NOMO-1 treated with dmso at 0.1 percent for 144 hours (cell line): Measurements from ENCODE around the gene RBM24.

Experiments
- DNase-seq: peaks from one replicate; lab custom pipeline; 2025; ENCODE audit not compliant: unreplicated experiment; lab: John Stamatoyannopoulos, UW

Gene RBM24

GRCh38 chr6:17281100-17281496, at the start of gene RBM24:
TSS of gene RBM24 (plus strand) at chr6:17281361. CDS start at chr6:17281582, 221 bp downstream.
- peak; percentile 21 for DNase-seq

- no peak for DNase-seq
Observed at GRCh38 chr6:17233531-17233930, 47.6 kb upstream of the RBM24 start.

DNA sequence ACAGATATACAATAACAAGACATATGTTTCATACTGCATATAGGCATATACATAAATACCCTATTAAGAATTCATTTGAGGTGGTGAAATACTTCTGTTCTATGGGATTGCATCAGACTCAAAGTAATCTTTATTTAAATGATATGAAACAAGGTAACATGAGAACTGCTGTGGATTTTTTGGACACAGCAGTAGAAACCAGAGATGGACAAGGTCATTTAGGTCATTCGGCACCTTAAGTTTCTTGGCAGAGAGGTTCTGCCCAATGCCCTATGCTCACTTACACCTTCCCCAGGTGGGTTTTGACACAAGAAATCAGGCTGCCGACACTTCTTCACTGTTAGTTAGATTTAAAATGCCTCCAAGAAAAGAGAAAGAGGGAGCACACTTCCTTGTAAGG, 43.9 kb upstream of the RBM24 start:
- DNase-seq = no peak

DNA sequence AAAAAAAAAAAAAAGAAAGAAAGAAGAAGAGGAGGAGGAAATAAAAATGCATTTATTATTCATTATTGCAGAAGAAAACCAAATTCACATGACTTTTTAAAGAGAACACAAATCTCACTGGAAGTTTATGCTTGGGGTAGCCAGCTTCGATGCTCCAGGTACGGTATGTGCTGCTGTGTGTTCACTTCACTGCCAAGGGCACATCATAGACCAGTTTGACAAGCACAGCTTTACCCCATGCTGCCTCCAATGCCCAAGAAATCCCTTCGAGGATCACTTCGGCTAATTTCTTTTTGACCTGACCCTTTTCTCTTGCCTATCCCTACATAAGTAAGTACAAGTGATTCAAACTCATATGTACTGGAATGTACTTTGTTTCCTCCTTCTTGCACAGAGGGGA, 41.9 kb upstream of the RBM24 start:
- DNase-seq = no peak

- no peak for DNase-seq
Observed at GRCh38 chr6:17240803-17241500, 40.2 kb upstream of the RBM24 start.

DNA sequence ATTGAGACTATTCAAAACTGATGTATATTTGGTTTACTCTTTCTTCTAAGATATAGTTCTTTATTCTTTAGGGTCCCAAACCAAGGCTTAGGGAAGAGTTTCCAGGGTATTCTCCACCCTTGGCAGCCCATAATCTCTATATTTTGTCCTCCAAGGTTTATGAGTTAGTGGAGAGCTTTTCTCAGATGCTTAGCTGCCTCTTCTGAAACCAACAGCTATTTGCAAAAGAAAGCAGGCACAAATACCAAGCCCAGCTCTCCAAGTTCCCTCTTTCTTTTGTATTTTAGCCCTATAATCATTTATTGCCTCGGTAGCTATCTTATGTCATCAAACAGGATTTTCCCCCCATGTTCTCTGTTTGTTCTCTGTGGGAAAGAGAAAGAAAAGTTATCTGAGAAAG, 39.1 kb upstream of the RBM24 start:
- DNase-seq = no peak

- DNase-seq = no peak
Observed at GRCh38 chr6:17250237-17250636, 30.9 kb upstream of the RBM24 start.

GRCh38 chr6:17251953-17252352, 29.2 kb upstream of the RBM24 start:
- no peak for DNase-seq

- DNase-seq = no peak
Observed at GRCh38 chr6:17258749-17259148, 22.4 kb upstream of the RBM24 start.

- DNase-seq = no peak
Observed at GRCh38 chr6:17265570-17265969, 15.6 kb upstream of the RBM24 start.

- no peak for DNase-seq
Observed at GRCh38 chr6:17267566-17267965, 13.6 kb upstream of the RBM24 start.

- DNase-seq = no peak
Observed at GRCh38 chr6:17268114-17268513, 13.0 kb upstream of the RBM24 start.

- DNase-seq = no peak
Observed at GRCh38 chr6:17269840-17270239, 11.3 kb upstream of the RBM24 start.

GRCh38 chr6:17271628-17272027, 9.5 kb upstream of the RBM24 start:
- DNase-seq = no peak

GRCh38 chr6:17276766-17277165, 4.4 kb upstream of the RBM24 start:
- no peak for DNase-seq

GRCh38 chr6:17277256-17277655, 3.9 kb upstream of the RBM24 start:
- no peak for DNase-seq

GRCh38 chr6:17278289-17279063, 2.7 kb upstream of the RBM24 start:
- no peak for DNase-seq

DNA sequence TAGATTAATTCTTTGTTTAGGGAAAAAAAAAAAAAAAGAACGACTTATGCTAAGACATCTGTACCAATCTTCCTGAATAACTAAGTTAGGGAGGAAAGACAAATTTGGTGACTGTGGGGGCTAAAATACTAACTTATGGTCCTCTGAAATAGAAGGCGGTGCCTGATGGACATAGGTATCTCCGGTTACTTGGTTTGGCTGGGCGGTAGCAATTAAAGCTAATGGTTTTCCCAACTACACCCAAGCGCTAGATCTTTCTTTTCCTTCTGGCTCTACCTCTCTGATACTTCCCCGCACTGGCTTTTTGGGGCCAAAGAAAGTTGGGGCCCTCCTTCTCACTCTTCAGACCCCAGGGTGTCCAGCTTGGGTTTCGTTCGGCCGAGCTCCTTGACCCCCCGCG, 1.0 kb upstream of the RBM24 start:
- no peak for DNase-seq

- DNase-seq = no peak
Observed at GRCh38 chr6:17280552-17281090, 540 bp upstream of the RBM24 start.

DNA sequence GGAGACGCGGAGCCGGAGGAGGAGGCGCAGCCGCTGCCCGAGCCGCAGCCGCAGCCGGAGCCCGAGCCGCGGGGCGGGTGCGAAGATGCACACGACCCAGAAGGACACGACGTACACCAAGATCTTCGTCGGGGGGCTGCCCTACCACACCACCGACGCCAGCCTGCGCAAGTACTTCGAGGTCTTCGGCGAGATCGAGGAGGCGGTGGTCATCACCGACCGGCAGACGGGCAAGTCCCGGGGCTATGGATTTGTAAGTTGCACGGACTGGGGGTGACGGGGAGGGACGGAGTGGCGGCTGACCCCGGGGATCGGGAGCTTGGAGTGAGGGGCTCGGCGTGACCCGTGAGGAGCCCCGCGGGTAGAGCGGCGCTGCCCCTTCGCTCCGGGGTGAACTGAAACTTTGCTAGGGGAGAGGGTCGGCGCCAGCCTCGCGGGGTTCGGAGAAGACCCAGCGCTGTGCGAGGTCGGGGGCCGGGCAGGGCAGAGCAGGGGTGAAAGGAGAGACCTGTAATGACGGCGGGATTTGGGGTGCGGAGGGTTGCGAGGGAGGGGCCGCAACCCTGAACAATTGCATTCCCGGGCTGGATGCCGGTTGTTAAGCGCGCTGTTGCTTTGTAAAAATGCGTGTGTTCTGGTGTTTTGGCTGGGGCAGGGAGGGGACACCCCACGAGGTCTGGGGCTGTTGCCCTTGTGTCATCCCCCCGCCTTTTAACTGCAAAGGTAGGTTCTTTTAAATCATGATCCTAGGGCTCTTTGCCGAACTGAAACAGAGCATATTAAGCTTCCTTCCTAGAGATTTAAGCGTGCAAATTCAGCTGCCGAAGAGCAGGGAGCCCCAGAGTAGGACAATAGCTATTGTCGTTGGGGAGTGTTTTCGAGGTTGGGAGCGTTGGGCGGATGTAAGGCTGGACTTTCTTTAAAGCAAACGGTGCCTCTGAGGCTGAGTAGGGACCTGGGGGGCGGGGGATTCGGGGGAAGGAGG, 628 bp downstream of the RBM24 start:
- DNase-seq = no peak

DNA sequence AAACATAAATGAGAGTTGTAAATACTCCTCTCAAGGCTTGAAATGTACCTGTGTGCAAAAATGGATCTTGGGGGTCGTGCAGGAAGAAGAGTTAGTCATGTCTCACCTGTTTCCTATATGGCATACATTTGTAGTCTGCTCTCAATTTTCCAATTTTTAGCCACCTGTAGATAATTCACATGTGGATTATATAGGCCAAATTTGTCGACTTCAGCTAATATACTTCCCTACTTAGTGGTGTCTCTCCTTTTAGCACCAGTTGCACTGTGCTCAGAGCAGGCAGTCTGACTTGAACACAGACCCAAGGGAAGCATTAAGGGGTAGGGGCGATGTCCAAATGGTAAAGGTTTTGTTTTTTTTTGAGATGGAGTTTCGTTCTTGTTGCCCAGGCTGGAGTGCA, 1.9 kb downstream of the RBM24 start:
- no peak for DNase-seq
